Measurements from ENCODE around the gene SYCN.

Gene SYCN

GRCh38 chr19:39165857-39166256 is 38.2 kb downstream of the SYCN start:
- no peak for DNase-seq (ENCODE audit: low read depth)
- H3K4me3 ChIP-seq (ENCODE audit: low read depth, low read length): no peak overlapping the region
- TF ChIP-seq CTCF (IDR thresholded peaks at IDR 0.05; ENCODE audit: low read depth, low read length, missing control alignments): no peak

- H3K4me3 ChIP-seq (ENCODE audit: low read depth, low read length): no peak overlapping the region
- DNase-seq (ENCODE audit: low read depth): no peak
- no peak for TF ChIP-seq CTCF (IDR thresholded peaks at IDR 0.05; ENCODE audit: low read depth, low read length, missing control alignments)
These were observed 39.8 kb downstream of the SYCN start for GRCh38 chr19:39164289-39164688.

- no peak for TF ChIP-seq CTCF (IDR thresholded peaks at IDR 0.05; ENCODE audit: low read depth, low read length, missing control alignments)
- no peak for DNase-seq (ENCODE audit: low read depth)
- no peak overlapping the region for H3K4me3 ChIP-seq (ENCODE audit: low read depth, low read length)
These were observed 40.4 kb downstream of the SYCN start for GRCh38 chr19:39163621-39164020.

- DNase-seq (ENCODE audit: low read depth): no peak
- no peak overlapping the region for H3K4me3 ChIP-seq (ENCODE audit: low read depth, low read length)
- no peak for TF ChIP-seq CTCF (IDR thresholded peaks at IDR 0.05; ENCODE audit: low read depth, low read length, missing control alignments)
These were observed 41.5 kb downstream of the SYCN start for GRCh38 chr19:39162441-39163043.

- no peak overlapping the region for H3K4me3 ChIP-seq (ENCODE audit: low read depth, low read length)
- DNase-seq (ENCODE audit: low read depth): no peak
- TF ChIP-seq CTCF (IDR thresholded peaks at IDR 0.05; ENCODE audit: low read depth, low read length, missing control alignments): no peak
These were observed 43.0 kb downstream of the SYCN start for GRCh38 chr19:39160889-39161672.

GRCh38 chr19:39160523-39160861 is 43.6 kb downstream of the SYCN start:
- no peak for DNase-seq (ENCODE audit: low read depth)
- H3K4me3 ChIP-seq (ENCODE audit: low read depth, low read length): no peak overlapping the region
- TF ChIP-seq CTCF (IDR thresholded peaks at IDR 0.05; ENCODE audit: low read depth, low read length, missing control alignments): no peak
